Measurements from ENCODE around the gene TIGD6. TPM values are rescaled to one million over a fixed set of nuclear protein-coding genes. Genes with fewer than 3 reads are reported as not detected.
A peak's percentile ranks its signal among the peaks of the same experiment; 100 is the strongest.

Gene TIGD6
- total and polyA plus RNA-seq, 2 experiments from 2014 or later = 1.4 to 2.1 TPM

DNA sequence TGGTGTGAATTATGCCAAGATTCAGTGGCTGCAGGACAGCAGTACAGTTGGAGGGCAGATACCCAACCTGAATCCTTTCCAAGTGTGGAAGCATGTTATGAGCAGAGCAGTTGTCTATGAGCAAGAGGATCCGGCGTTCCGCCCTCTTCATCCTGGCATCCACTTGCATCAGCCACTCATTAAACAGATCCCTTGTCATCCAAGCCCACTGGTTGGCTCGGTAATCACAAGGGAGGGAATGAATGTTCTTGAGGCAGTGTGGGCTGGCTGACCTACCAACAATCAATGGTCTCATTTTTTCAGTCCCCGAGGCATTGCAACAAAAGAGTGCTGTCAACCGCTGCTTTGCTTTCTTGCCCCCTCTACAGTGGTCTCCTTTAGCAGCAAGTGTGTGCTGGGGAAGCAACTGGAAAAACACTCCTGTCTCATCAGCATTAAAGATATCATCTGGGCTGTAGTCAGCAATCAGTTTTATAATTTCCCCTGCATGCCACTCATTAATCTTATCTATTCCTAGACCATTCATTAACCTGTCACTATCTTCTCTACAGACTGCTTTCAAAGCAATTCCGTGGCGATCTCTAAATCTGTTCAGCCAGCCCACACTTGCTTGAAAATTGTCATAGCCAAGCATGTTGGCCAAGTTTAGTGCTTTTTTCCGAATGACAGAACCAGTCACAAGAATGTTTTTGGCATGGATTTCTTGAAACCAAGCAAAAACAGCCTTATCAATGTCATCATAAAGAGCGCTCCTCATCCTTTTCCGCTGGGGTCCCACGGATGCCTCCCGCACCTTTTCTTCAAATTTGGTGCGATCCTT lies 4.9 kb downstream of the TIGD6 start:
- Histone ChIP-seq H3F3A (replicated peaks; ENCODE audit: low read depth) (peaks cover 12% of the 10 kb centered on the region; the same call in 1 of the 2 replicates), H3K27me3 (ENCODE audit: insufficient read depth) (no peaks in the 10 kb centered on the region), H3K4me1 (ENCODE audit: insufficient read depth) (peaks cover 6% of the 10 kb centered on the region; the same call in 1 of the 2 replicates), H3K79me2 (replicated peaks; ENCODE audit: insufficient read depth) (no peaks in the 10 kb centered on the region), H4K20me1 (replicated peaks; ENCODE audit: insufficient read depth) (no peaks in the 10 kb centered on the region), H3K36me3 (ENCODE audit: insufficient read depth) (no peaks in the 10 kb centered on the region), H3K4me2 (no peak overlapping the region), H3K27ac (ENCODE audit: low read depth) (no peak overlapping the region), H3K4me3 (no peak overlapping the region), H3K9me2 (ENCODE audit: insufficient read depth) (no peaks in the 10 kb centered on the region), H2AFZ (no peak overlapping the region)
- peaks cover 11% of the 10 kb centered on the region for H3K4me1 Mint-ChIP-seq
- H3K4me3 Mint-ChIP-seq = no peak overlapping the region
- no peak for ATAC-seq
- DNase-seq (ENCODE audit: low spot score) = no peak
- TF ChIP-seq CREB1 (CRISPR knock-in tag; IDR thresholded peaks at IDR 0.05; ENCODE audit: low read depth) = no peak
- TF ChIP-seq, protein P1, sequence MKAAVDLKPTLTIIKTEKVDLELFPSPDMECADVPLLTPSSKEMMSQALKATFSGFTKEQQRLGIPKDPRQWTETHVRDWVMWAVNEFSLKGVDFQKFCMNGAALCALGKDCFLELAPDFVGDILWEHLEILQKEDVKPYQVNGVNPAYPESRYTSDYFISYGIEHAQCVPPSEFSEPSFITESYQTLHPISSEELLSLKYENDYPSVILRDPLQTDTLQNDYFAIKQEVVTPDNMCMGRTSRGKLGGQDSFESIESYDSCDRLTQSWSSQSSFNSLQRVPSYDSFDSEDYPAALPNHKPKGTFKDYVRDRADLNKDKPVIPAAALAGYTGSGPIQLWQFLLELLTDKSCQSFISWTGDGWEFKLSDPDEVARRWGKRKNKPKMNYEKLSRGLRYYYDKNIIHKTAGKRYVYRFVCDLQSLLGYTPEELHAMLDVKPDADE (IDR thresholded peaks at IDR 0.05) = no peak
- no peak for TF ChIP-seq EZH2 (IDR thresholded peaks at IDR 0.05; ENCODE audit: low read depth, unreplicated experiment)
- no peak for TF ChIP-seq EZH2phosphoT487 (IDR thresholded peaks at IDR 0.05; ENCODE audit: unreplicated experiment)
- TF ChIP-seq, protein P2, sequence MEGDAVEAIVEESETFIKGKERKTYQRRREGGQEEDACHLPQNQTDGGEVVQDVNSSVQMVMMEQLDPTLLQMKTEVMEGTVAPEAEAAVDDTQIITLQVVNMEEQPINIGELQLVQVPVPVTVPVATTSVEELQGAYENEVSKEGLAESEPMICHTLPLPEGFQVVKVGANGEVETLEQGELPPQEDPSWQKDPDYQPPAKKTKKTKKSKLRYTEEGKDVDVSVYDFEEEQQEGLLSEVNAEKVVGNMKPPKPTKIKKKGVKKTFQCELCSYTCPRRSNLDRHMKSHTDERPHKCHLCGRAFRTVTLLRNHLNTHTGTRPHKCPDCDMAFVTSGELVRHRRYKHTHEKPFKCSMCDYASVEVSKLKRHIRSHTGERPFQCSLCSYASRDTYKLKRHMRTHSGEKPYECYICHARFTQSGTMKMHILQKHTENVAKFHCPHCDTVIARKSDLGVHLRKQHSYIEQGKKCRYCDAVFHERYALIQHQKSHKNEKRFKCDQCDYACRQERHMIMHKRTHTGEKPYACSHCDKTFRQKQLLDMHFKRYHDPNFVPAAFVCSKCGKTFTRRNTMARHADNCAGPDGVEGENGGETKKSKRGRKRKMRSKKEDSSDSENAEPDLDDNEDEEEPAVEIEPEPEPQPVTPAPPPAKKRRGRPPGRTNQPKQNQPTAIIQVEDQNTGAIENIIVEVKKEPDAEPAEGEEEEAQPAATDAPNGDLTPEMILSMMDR (conservative IDR thresholded peaks at IDR 0.05; ENCODE audit: low read depth in 2 of 2) = no peak
- TF ChIP-seq ZNF114 (CRISPR knock-in tag; IDR thresholded peaks at IDR 0.05) = no peak
- TF ChIP-seq POLR2AphosphoS5 (IDR thresholded peaks at IDR 0.05; ENCODE audit: low read depth) = no peak
- no peak for TF ChIP-seq STAT1 (IDR thresholded peaks at IDR 0.05; ENCODE audit: unreplicated experiment)
- TF ChIP-seq ZNF331 (CRISPR knock-in tag; IDR thresholded peaks at IDR 0.05; ENCODE audit: low read depth) = no peak
- TF ChIP-seq REST (IDR thresholded peaks at IDR 0.05; ENCODE audit: unreplicated experiment) = no peak
- TF ChIP-seq, protein P3, sequence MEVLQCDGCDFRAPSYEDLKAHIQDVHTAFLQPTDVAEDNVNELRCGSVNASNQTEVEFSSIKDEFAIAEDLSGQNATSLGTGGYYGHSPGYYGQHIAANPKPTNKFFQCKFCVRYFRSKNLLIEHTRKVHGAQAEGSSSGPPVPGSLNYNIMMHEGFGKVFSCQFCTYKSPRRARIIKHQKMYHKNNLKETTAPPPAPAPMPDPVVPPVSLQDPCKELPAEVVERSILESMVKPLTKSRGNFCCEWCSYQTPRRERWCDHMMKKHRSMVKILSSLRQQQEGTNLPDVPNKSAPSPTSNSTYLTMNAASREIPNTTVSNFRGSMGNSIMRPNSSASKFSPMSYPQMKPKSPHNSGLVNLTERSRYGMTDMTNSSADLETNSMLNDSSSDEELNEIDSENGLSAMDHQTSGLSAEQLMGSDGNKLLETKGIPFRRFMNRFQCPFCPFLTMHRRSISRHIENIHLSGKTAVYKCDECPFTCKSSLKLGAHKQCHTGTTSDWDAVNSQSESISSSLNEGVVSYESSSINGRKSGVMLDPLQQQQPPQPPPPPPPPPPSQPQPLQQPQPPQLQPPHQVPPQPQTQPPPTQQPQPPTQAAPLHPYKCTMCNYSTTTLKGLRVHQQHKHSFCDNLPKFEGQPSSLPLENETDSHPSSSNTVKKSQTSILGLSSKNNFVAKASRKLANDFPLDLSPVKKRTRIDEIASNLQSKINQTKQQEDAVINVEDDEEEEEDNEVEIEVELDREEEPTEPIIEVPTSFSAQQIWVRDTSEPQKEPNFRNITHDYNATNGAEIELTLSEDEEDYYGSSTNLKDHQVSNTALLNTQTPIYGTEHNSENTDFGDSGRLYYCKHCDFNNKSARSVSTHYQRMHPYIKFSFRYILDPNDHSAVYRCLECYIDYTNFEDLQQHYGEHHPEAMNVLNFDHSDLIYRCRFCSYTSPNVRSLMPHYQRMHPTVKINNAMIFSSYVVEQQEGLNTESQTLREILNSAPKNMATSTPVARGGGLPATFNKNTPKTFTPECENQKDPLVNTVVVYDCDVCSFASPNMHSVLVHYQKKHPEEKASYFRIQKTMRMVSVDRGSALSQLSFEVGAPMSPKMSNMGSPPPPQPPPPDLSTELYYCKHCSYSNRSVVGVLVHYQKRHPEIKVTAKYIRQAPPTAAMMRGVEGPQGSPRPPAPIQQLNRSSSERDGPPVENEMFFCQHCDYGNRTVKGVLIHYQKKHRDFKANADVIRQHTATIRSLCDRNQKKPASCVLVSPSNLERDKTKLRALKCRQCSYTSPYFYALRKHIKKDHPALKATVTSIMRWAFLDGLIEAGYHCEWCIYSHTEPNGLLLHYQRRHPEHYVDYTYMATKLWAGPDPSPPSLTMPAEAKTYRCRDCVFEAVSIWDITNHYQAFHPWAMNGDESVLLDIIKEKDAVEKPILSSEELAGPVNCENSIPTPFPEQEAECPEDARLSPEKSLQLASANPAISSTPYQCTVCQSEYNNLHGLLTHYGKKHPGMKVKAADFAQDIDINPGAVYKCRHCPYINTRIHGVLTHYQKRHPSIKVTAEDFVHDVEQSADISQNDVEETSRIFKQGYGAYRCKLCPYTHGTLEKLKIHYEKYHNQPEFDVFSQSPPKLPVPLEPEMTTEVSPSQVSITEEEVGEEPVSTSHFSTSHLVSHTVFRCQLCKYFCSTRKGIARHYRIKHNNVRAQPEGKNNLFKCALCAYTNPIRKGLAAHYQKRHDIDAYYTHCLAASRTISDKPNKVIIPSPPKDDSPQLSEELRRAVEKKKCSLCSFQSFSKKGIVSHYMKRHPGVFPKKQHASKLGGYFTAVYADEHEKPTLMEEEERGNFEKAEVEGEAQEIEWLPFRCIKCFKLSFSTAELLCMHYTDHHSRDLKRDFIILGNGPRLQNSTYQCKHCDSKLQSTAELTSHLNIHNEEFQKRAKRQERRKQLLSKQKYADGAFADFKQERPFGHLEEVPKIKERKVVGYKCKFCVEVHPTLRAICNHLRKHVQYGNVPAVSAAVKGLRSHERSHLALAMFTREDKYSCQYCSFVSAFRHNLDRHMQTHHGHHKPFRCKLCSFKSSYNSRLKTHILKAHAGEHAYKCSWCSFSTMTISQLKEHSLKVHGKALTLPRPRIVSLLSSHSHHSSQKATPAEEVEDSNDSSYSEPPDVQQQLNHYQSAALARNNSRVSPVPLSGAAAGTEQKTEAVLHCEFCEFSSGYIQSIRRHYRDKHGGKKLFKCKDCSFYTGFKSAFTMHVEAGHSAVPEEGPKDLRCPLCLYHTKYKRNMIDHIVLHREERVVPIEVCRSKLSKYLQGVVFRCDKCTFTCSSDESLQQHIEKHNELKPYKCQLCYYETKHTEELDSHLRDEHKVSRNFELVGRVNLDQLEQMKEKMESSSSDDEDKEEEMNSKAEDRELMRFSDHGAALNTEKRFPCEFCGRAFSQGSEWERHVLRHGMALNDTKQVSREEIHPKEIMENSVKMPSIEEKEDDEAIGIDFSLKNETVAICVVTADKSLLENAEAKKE (CRISPR knock-in tag; IDR thresholded peaks at IDR 0.05) = no peak
- TF ChIP-seq JUNB (IDR thresholded peaks at IDR 0.05; ENCODE audit: unreplicated experiment) = no peak
- no peak for TF ChIP-seq NANOG (IDR thresholded peaks at IDR 0.05; ENCODE audit: borderline replicate concordance)
- no peaks in the 10 kb centered on the region; the same call in 2 of the 3 replicates for H3K36me3 Mint-ChIP-seq (ENCODE audit: low read depth)
- no peaks in the 10 kb centered on the region for H3K9me3 Mint-ChIP-seq
- H3K27ac Mint-ChIP-seq = peak overlapping the region; percentile 20; the same call in 1 of the 2 replicates
- H3K27me3 Mint-ChIP-seq (ENCODE audit: insufficient read depth, low read depth, poor library complexity) = peaks cover 3% of the 10 kb centered on the region

Data from GM23338 (cell line).